ENCODE results near the gene CPSF7.
"Not testable (repeated sequence)": the region's sequence is repeated elsewhere in the genome, so short reads cannot be mapped to it uniquely, and the experiment has no call there.

The CPSF7 gene

GRCh38 chr11:61390161-61390560 is 39.6 kb downstream of the CPSF7 start:
- H3K4me3 ChIP-seq (ENCODE audit: low read depth, low read length): no peak overlapping the region

GRCh38 chr11:61384271-61385242 is 45.2 kb downstream of the CPSF7 start:
- no peak overlapping the region for H3K4me3 ChIP-seq (ENCODE audit: low read depth, low read length)

- H3K4me3 ChIP-seq (ENCODE audit: low read depth, low read length): not testable (repeated sequence)
Observed at GRCh38 chr11:61383859-61384258, 45.9 kb downstream of the CPSF7 start.

- no peak overlapping the region for H3K4me3 ChIP-seq (ENCODE audit: low read depth, low read length)
Observed at GRCh38 chr11:61380884-61381283, 48.9 kb downstream of the CPSF7 start.

- no peak overlapping the region for H3K4me3 ChIP-seq (ENCODE audit: low read depth, low read length)
Observed at GRCh38 chr11:61378713-61379313, 51.0 kb downstream of the CPSF7 start.

- no peak overlapping the region for H3K4me3 ChIP-seq (ENCODE audit: low read depth, low read length)
Observed at GRCh38 chr11:61377461-61378160, 52.2 kb downstream of the CPSF7 start.

- no peak overlapping the region for H3K4me3 ChIP-seq (ENCODE audit: low read depth, low read length)
Observed at GRCh38 chr11:61375761-61376108, 54.0 kb downstream of the CPSF7 start.

GRCh38 chr11:61372659-61373420 is 56.9 kb downstream of the CPSF7 start:
- no peak overlapping the region for H3K4me3 ChIP-seq (ENCODE audit: low read depth, low read length)

GRCh38 chr11:61370349-61371005 is 59.3 kb downstream of the CPSF7 start:
- no peak overlapping the region for H3K4me3 ChIP-seq (ENCODE audit: low read depth, low read length)

GRCh38 chr11:61369372-61370348 is 60.1 kb downstream of the CPSF7 start:
- no peak overlapping the region for H3K4me3 ChIP-seq (ENCODE audit: low read depth, low read length)

GRCh38 chr11:61368646-61369045 is 61.1 kb downstream of the CPSF7 start:
- H3K4me3 ChIP-seq (ENCODE audit: low read depth, low read length): no peak overlapping the region

- H3K4me3 ChIP-seq (ENCODE audit: low read depth, low read length): no peak overlapping the region
Observed at GRCh38 chr11:61367406-61367805, 62.4 kb downstream of the CPSF7 start.

- H3K4me3 ChIP-seq (ENCODE audit: low read depth, low read length): no peak overlapping the region
Observed at GRCh38 chr11:61364012-61364675, 65.6 kb downstream of the CPSF7 start.

GRCh38 chr11:61362542-61362875 is 67.3 kb downstream of the CPSF7 start:
- H3K4me3 ChIP-seq (ENCODE audit: low read depth, low read length): peak overlapping the region; percentile 99

- peak within 1 kb of the TSS; percentile 99 for H3K4me3 ChIP-seq (ENCODE audit: low read depth, low read length)
Observed at GRCh38 chr11:61361741-61362541, 67.8 kb downstream of the CPSF7 start, which contains the start of the genes CYB561A3 and TMEM138. CYB561A3 (minus strand) TSS chr11:61361882; CDS start chr11:61356713, 5,169 bp downstream. TMEM138 (plus strand) TSS chr11:61362374; CDS start chr11:61364391, 2,017 bp downstream.

- peak overlapping the region; percentile 99 for H3K4me3 ChIP-seq (ENCODE audit: low read depth, low read length)
Observed at GRCh38 chr11:61361237-61361740, 68.5 kb downstream of the CPSF7 start.

- no peak overlapping the region for H3K4me3 ChIP-seq (ENCODE audit: low read depth, low read length)
Observed at GRCh38 chr11:61359516-61359915, 70.3 kb downstream of the CPSF7 start.

GRCh38 chr11:61358566-61358965 is 71.2 kb downstream of the CPSF7 start:
- H3K4me3 ChIP-seq (ENCODE audit: low read depth, low read length): no peak overlapping the region
